ENCODE measurements around the gene TTC3. TPM values are rescaled to one million over a fixed set of nuclear protein-coding genes. Genes with fewer than 3 reads are reported as not detected.

The TTC3 gene
- total and polyA plus RNA-seq, 7 experiments from 2014 or later, result 66.6 to 208 (median 139) TPM

DNA sequence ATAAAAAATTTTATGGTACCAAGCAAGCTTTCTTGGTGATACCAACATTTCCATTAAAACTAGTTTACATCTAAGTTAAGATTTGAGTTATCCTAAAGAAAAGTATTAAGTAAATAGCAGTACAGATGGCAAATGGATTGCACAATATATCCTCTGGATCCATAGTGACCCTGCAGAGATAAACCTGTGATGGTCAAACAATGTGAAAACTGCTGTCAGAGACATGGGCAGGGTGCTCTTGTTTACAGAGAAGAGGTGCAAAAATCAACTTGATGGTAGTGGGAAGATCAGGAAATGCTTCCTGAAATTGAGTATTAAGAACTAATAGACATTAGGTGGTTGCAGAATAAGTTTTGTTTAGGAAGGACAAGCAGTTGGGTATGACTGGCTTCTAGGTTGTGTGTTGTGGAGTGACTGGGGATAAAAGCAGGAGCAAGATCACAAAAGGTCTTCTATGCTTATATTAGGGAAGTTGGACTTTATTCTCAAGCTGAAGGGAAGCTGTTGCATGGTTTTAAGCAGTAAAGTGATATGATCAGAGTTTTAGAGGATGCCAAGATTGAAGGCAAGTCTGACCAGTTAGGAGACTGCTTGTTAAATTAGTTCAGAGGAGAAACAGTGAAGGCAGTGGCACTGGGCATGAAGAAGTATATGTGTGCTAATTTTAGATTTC lies 9.9 kb downstream of the TTC3 start:
- DNase-seq (no peak), ATAC-seq (no peak)
- Mint-ChIP-seq H3K27me3 (no peaks in the 10 kb centered on the region), H3K36me3 (peaks cover 0 to 17% (median 15%) of the 10 kb centered on the region in 5 donors), H3K27ac (peak overlapping the region in 2 of 9 donors; percentile 25 to 32), H3K4me3 (peak overlapping the region in 7 of 10 donors; percentile 0 to 45 (median 10)), H3K9me3 (peaks cover 0 to 12% (median 1%) of the 10 kb centered on the region in 11 donors), H3K4me1 (peaks cover 16 to 59% (median 45%) of the 10 kb centered on the region in 7 donors)
- H3K9me3 ChIP-seq (ENCODE audit: control insufficient read depth in 2 of 3, low read length in 3 of 3), result no peaks in the 10 kb centered on the region
- H3K36me3 ChIP-seq (ENCODE audit: control insufficient read depth in 2 of 3, insufficient read depth in 3 of 3, low read length in 3 of 3), result no peaks in the 10 kb centered on the region
- peaks cover 3 to 14% of the 10 kb centered on the region in 2 donors for H3K4me1 ChIP-seq (ENCODE audit: control insufficient read depth in 2 of 2, insufficient read depth in 2 of 2, low read length in 2 of 2)
- H3K27ac ChIP-seq (ENCODE audit: low read depth, low read length), result no peak overlapping the region
- H3K27me3 ChIP-seq (ENCODE audit: control insufficient read depth in 2 of 2, insufficient read depth in 2 of 2, low read length in 2 of 2), result no peaks in the 10 kb centered on the region
- intact Hi-C loops (cut with micrococcal nuclease), result no loop called here
- POLR2A ChIA-PET, result no interaction called here
- CTCF ChIA-PET, result interaction anchor here (1.3 kb wide), 1 partner anchor 14 kb away, joined by 4 read pairs; no protein-coding TSS in a partner anchor
- no peak overlapping the region for H3K4me3 ChIP-seq (ENCODE audit: low read length)

DNA sequence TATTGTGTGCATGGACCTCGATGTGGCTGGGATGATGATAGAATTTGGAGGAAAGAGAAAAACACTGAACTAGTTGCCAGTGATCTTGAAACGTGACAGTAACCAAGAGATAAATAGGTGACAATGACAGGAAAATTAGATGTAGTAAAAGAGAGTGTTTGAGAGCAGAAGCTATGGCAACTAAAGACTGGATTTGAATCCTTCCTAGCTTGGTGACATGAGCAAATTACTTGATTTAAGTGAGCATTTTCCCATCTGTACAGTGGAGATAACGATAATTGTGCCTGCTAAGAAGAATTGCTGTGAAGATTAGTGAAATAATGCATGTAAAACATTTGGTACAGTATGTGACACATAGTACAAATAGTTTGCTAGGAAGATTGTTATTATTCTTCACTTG lies 12.7 kb downstream of the TTC3 start:
- Mint-ChIP-seq H3K36me3 (peaks cover 4 to 23% (median 15%) of the 10 kb centered on the region in 5 donors), H3K4me1 (peaks cover 5 to 40% (median 31%) of the 10 kb centered on the region in 7 donors), H3K9me3 (peaks cover 0 to 1% (median 0%) of the 10 kb centered on the region in 11 donors), H3K4me3 (no peak overlapping the region), H3K27ac (no peak overlapping the region), H3K27me3 (no peaks in the 10 kb centered on the region)
- Histone ChIP-seq H3K27me3 (ENCODE audit: control insufficient read depth in 2 of 2, insufficient read depth in 2 of 2, low read length in 2 of 2) (no peaks in the 10 kb centered on the region), H3K4me3 (ENCODE audit: low read length) (no peak overlapping the region), H3K27ac (ENCODE audit: low read depth, low read length) (no peak overlapping the region), H3K36me3 (ENCODE audit: control insufficient read depth in 2 of 3, insufficient read depth in 3 of 3, low read length in 3 of 3) (peaks cover 0 to 14% (median 0%) of the 10 kb centered on the region in 3 experiments), H3K9me3 (ENCODE audit: control insufficient read depth in 2 of 3, low read length in 3 of 3) (no peaks in the 10 kb centered on the region), H3K4me1 (ENCODE audit: control insufficient read depth in 2 of 2, insufficient read depth in 2 of 2, low read length in 2 of 2) (peaks cover 3 to 14% of the 10 kb centered on the region in 2 donors)
- intact Hi-C loops (cut with micrococcal nuclease), result loop anchor here in 1 of 2 donors (2.0 kb wide), 1 partner anchor 13 kb away; the partner anchor contains the start of genes PIGP and TTC3
- CTCF ChIA-PET, result no interaction called here
- DNase-seq (no peak), ATAC-seq (no peak)
- POLR2A ChIA-PET, result no interaction called here

- intact Hi-C loops (cut with micrococcal nuclease), result loop anchor here in 1 of 2 donors (2.0 kb wide), 1 partner anchor 14 kb away; the partner anchor contains the start of genes PIGP and TTC3
- Mint-ChIP-seq H3K4me1 (peaks cover 4 to 34% (median 23%) of the 10 kb centered on the region in 7 donors), H3K36me3 (peaks cover 4 to 28% (median 16%) of the 10 kb centered on the region in 5 donors), H3K4me3 (no peak overlapping the region), H3K27ac (no peak overlapping the region), H3K9me3 (peaks cover 0 to 1% (median 0%) of the 10 kb centered on the region in 11 donors), H3K27me3 (no peaks in the 10 kb centered on the region)
- ChIA-PET POLR2A (interaction anchor here (0.5 to 0.6 kb wide), 2 partner anchors 10 to 18 kb away, joined by 3 to 4 read pairs; no protein-coding TSS in a partner anchor), CTCF (interaction anchor here (1.0 kb wide), 1 partner anchor 12 kb away, joined by 3 read pairs; no protein-coding TSS in a partner anchor)
- H3K27me3 ChIP-seq (ENCODE audit: control insufficient read depth in 2 of 2, insufficient read depth in 2 of 2, low read length in 2 of 2), result no peaks in the 10 kb centered on the region
- no peak overlapping the region for H3K4me3 ChIP-seq (ENCODE audit: low read length)
- no peak overlapping the region for H3K27ac ChIP-seq (ENCODE audit: low read depth, low read length)
- peaks cover 3 to 14% of the 10 kb centered on the region in 2 donors for H3K4me1 ChIP-seq (ENCODE audit: control insufficient read depth in 2 of 2, insufficient read depth in 2 of 2, low read length in 2 of 2)
- H3K36me3 ChIP-seq (ENCODE audit: control insufficient read depth in 2 of 3, insufficient read depth in 3 of 3, low read length in 3 of 3), result peaks cover 0 to 22% (median 0%) of the 10 kb centered on the region in 3 experiments
- DNase-seq (peak in 3 of 9 donors; percentile 2 to 20 (median 11)), ATAC-seq (peak; percentile 47)
- H3K9me3 ChIP-seq (ENCODE audit: control insufficient read depth in 2 of 3, low read length in 3 of 3), result no peaks in the 10 kb centered on the region
Measured at GRCh38 chr21:37087188-37087587, 14.1 kb downstream of the TTC3 start.

DNA sequence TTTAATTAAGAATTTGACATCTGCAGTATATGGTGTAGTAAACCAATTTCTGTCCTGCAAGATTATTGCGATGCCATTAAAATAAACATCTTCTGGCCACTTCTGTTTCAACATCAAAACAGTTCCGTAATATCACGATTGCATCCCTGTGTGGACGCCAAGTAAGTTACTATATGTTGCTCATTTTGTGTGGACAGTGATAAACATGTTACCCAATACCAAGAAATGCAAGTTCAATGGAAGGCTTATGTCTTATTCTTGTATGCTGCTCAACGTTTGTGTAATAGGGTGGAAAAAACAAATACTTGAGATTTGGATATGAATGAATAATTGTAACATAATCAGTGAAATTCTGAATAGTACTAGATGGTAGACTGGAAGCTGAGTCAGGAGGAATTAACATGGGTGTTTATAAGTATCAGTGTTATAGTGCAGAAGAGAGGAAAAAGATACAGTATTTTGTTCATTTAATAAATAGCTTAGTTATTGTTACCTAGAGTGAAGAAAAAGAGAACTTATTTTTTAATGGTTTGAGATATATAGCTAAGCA lies 15.2 kb downstream of the TTC3 start:
- Histone ChIP-seq H3K4me3 (ENCODE audit: low read length) (no peak overlapping the region), H3K27me3 (ENCODE audit: control insufficient read depth in 2 of 2, insufficient read depth in 2 of 2, low read length in 2 of 2) (no peaks in the 10 kb centered on the region), H3K9me3 (ENCODE audit: control insufficient read depth in 2 of 3, low read length in 3 of 3) (no peaks in the 10 kb centered on the region), H3K36me3 (ENCODE audit: control insufficient read depth in 2 of 3, insufficient read depth in 3 of 3, low read length in 3 of 3) (peaks cover 0 to 22% (median 0%) of the 10 kb centered on the region in 3 experiments), H3K27ac (ENCODE audit: low read depth, low read length) (no peak overlapping the region), H3K4me1 (ENCODE audit: control insufficient read depth in 2 of 2, insufficient read depth in 2 of 2, low read length in 2 of 2) (peaks cover 0 to 5% of the 10 kb centered on the region in 2 donors)
- peaks cover 0 to 1% (median 0%) of the 10 kb centered on the region in 11 donors for H3K9me3 Mint-ChIP-seq
- no peak for DNase-seq
- intact Hi-C loops (cut with micrococcal nuclease), result no loop called here
- H3K36me3 Mint-ChIP-seq, result peaks cover 4 to 31% (median 14%) of the 10 kb centered on the region in 5 donors
- no peak overlapping the region for H3K4me3 Mint-ChIP-seq
- no peak for ATAC-seq
- POLR2A ChIA-PET, result no interaction called here
- no peaks in the 10 kb centered on the region for H3K27me3 Mint-ChIP-seq
- peaks cover 2 to 28% (median 13%) of the 10 kb centered on the region in 7 donors for H3K4me1 Mint-ChIP-seq
- no peak overlapping the region for H3K27ac Mint-ChIP-seq
- CTCF ChIA-PET, result no interaction called here

- ATAC-seq, result no peak
- Histone ChIP-seq H3K27me3 (ENCODE audit: control insufficient read depth in 2 of 2, insufficient read depth in 2 of 2, low read length in 2 of 2) (no peaks in the 10 kb centered on the region), H3K4me1 (ENCODE audit: control insufficient read depth in 2 of 2, insufficient read depth in 2 of 2, low read length in 2 of 2) (no peaks in the 10 kb centered on the region), H3K36me3 (ENCODE audit: control insufficient read depth in 2 of 3, insufficient read depth in 3 of 3, low read length in 3 of 3) (peaks cover 7 to 63% (median 8%) of the 10 kb centered on the region in 3 experiments), H3K9me3 (ENCODE audit: control insufficient read depth in 2 of 3, low read length in 3 of 3) (no peaks in the 10 kb centered on the region), H3K27ac (ENCODE audit: low read depth, low read length) (no peak overlapping the region), H3K4me3 (ENCODE audit: low read length) (no peak overlapping the region)
- CTCF ChIA-PET, result no interaction called here
- Mint-ChIP-seq H3K36me3 (peaks cover 7 to 54% (median 26%) of the 10 kb centered on the region in 5 donors), H3K27me3 (no peaks in the 10 kb centered on the region), H3K4me1 (peaks cover 0 to 12% (median 0%) of the 10 kb centered on the region in 7 donors), H3K9me3 (no peaks in the 10 kb centered on the region), H3K4me3 (no peak overlapping the region), H3K27ac (no peak overlapping the region)
- POLR2A ChIA-PET, result no interaction called here
- DNase-seq, result no peak
- intact Hi-C loops (cut with micrococcal nuclease), result no loop called here
Measured at GRCh38 chr21:37093977-37094376, 20.9 kb downstream of the TTC3 start.

- ATAC-seq, result no peak
- ChIA-PET POLR2A (interaction anchor here (1.3 kb wide), 1 partner anchor 9 kb away, joined by 5 read pairs; no protein-coding TSS in a partner anchor), CTCF (no interaction called here)
- H3K27me3 ChIP-seq (ENCODE audit: control insufficient read depth in 2 of 2, insufficient read depth in 2 of 2, low read length in 2 of 2), result no peaks in the 10 kb centered on the region
- peaks cover 4 to 63% (median 34%) of the 10 kb centered on the region in 5 donors for H3K36me3 Mint-ChIP-seq
- H3K27ac Mint-ChIP-seq, result no peak overlapping the region
- no peak overlapping the region for H3K4me3 ChIP-seq (ENCODE audit: low read length)
- intact Hi-C loops (cut with micrococcal nuclease), result no loop called here
- H3K4me3 Mint-ChIP-seq, result no peak overlapping the region
- no peak overlapping the region for H3K27ac ChIP-seq (ENCODE audit: low read depth, low read length)
- no peaks in the 10 kb centered on the region for H3K9me3 ChIP-seq (ENCODE audit: control insufficient read depth in 2 of 3, low read length in 3 of 3)
- no peaks in the 10 kb centered on the region for H3K27me3 Mint-ChIP-seq
- peaks cover 0 to 7% (median 0%) of the 10 kb centered on the region in 7 donors for H3K4me1 Mint-ChIP-seq
- no peak for DNase-seq
- no peaks in the 10 kb centered on the region for H3K4me1 ChIP-seq (ENCODE audit: control insufficient read depth in 2 of 2, insufficient read depth in 2 of 2, low read length in 2 of 2)
- peaks cover 9 to 59% (median 11%) of the 10 kb centered on the region in 3 experiments for H3K36me3 ChIP-seq (ENCODE audit: control insufficient read depth in 2 of 3, insufficient read depth in 3 of 3, low read length in 3 of 3)
- no peaks in the 10 kb centered on the region for H3K9me3 Mint-ChIP-seq
Measured at GRCh38 chr21:37095821-37096220, 22.8 kb downstream of the TTC3 start.

Data from naive thymus-derived CD4-positive, alpha-beta T cell (primary cell).